ENCODE measurements around the gene VAV1. TPM values are rescaled to one million over a fixed set of nuclear protein-coding genes. Genes with fewer than 3 reads are reported as not detected.

VAV1 gene
- total and polyA plus RNA-seq, 9 of the 15 experiments (the other 6 are each of a cell fraction or from before 2014, with no cell fraction given): 0.46 to 20.1 (median 11.1) TPM

DNA sequence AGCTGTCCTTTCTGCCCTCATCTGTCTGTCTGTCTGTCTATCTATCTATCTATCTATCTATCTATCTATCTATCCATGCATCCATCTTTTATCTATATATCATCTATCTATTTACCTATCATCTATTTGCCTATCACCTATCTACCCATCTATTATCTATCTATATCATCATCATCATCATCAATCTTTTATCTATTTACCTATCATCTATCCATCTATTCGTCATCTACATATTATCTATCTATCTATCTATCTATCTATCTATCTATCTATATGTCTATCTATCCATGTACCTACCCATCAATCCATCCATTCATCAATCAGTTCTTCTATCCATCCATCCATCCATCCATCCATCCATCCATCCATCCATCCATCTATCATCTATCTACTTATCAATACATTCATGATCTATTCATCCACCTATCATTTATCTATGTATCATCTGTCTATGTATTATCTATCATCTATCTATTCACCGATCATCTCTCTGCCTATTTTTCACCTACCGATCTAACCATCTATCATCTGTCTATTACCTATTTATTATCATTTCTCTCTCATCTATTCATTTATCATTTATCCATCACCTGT lies 65.7 kb downstream of the VAV1 start:
- H3K79me2 ChIP-seq (ENCODE audit: control insufficient read depth, insufficient read depth, low read length): no peaks in the 10 kb centered on the region
- H3K36me3 ChIP-seq (ENCODE audit: control insufficient read depth, insufficient read depth, low read length): no peaks in the 10 kb centered on the region
- no TSS peak for BruUV-seq (replicated peaks)
- no peaks in the 10 kb centered on the region for H3K9me1 ChIP-seq (ENCODE audit: control insufficient read depth, insufficient read depth, low read length)
- TF ChIP-seq KDM1A (IDR thresholded peaks at IDR 0.05) (peak in 1 of 2 experiments; percentile 7; a peak in 1 of 4 replicates), DACH1 (IDR thresholded peaks at IDR 0.05; ENCODE audit: partially characterized antibody) (peak; percentile 95), ZFPM2 (CRISPR knock-in tag; IDR thresholded peaks at IDR 0.05) (no peak)
- TF ChIP-seq, protein P1, sequence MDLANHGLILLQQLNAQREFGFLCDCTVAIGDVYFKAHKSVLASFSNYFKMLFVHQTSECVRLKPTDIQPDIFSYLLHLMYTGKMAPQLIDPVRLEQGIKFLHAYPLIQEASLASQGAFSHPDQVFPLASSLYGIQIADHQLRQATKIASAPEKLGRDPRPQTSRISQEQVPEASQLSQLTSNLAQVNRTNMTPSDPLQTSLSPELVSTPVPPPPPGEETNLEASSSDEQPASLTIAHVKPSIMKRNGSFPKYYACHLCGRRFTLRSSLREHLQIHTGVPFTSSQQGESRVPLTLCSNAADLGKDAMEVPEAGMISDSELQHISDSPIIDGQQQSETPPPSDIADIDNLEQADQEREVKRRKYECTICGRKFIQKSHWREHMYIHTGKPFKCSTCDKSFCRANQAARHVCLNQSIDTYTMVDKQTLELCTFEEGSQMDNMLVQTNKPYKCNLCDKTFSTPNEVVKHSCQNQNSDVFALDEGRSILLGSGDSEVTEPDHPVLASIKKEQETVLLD (IDR thresholded peaks at IDR 0.05): 0 out of 2 replicates have a peak, but pooled peaks have one; percentile 63
- TF ChIP-seq, protein P2, sequence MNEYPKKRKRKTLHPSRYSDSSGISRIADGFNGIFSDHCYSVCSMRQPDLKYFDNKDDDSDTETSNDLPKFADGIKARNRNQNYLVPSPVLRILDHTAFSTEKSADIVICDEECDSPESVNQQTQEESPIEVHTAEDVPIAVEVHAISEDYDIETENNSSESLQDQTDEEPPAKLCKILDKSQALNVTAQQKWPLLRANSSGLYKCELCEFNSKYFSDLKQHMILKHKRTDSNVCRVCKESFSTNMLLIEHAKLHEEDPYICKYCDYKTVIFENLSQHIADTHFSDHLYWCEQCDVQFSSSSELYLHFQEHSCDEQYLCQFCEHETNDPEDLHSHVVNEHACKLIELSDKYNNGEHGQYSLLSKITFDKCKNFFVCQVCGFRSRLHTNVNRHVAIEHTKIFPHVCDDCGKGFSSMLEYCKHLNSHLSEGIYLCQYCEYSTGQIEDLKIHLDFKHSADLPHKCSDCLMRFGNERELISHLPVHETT (CRISPR knock-in tag; conservative IDR thresholded peaks at IDR 0.05 in 1 of 2, IDR thresholded peaks at IDR 0.05 in 1 of 2): no peak
- ChIA-PET POLR2A (no interaction called here), CTCF (ENCODE audit: low intra/inter-chr PET ratio) (no interaction called here)
- in situ Hi-C loops (cut with MboI) (no loop called here), intact Hi-C loops (cut with micrococcal nuclease) (no loop called here)
- no peak overlapping the region for H3K27ac ChIP-seq (ENCODE audit: extremely low read depth, low read depth, low read length)
- no peak overlapping the region for H3K9ac ChIP-seq (ENCODE audit: insufficient read depth in 1 of 2, low read depth in 2 of 2, low read length in 2 of 2)
- DNase-seq (ENCODE audit: extremely low read depth in 1 of 4, low spot score in 3 of 4) (no peak), ATAC-seq (no peak), FAIRE-seq (no peak)
- H2AFZ ChIP-seq (ENCODE audit: low read depth, low read length): no peak overlapping the region
- no peaks in the 10 kb centered on the region for H3K9me3 ChIP-seq (replicated peaks; ENCODE audit: control insufficient read depth, insufficient read depth, low read depth, low read length)
- no peaks in the 10 kb centered on the region for H3K4me1 ChIP-seq (replicated peaks in 1 of 2; ENCODE audit: control insufficient read depth in 2 of 2, insufficient read depth in 2 of 2, low read length in 2 of 2)
- H3K4me3 ChIP-seq: no peak overlapping the region
- H3K4me2 ChIP-seq (ENCODE audit: insufficient read depth, low read length): no peak overlapping the region
- no peaks in the 10 kb centered on the region for H4K20me1 ChIP-seq (replicated peaks; ENCODE audit: control insufficient read depth, insufficient read depth, low read length)
- H3K27me3 ChIP-seq (ENCODE audit: control insufficient read depth in 2 of 2, insufficient read depth in 2 of 2, low read length in 2 of 2): no peaks in the 10 kb centered on the region
- 51% methylated on average over 3 of the region's 3 CpGs for WGBS (ENCODE audit: insufficient coverage, low coverage, missing lambda C conversion rate)

Measured in K562 (cell line).